Fibroblast of mammary gland (primary cell): ENCODE results near the gene ASF1A.

Experiments
- DNase-seq: peaks from one replicate; pipeline ENCODE4 v3.0.0-alpha.2; 2010; ENCODE audit warnings: low read depth
- H3K4me3 ChIP-seq: 2 replicates; pipeline ENCODE4 v1.5.1; 2011; ENCODE audit warnings: low read depth, mild to moderate bottlenecking, low read length, moderate library complexity; ENCODE audit not compliant: control insufficient read depth
- TF ChIP-seq, protein P1 (sequence below): conservative IDR thresholded peaks from 2 replicates; pipeline ENCODE4 v1.5.1; 2011; ENCODE audit warnings: low read depth, low read length, inconsistent platforms; ENCODE audit not compliant: control insufficient read depth, insufficient read depth

ASF1A gene

DNA sequence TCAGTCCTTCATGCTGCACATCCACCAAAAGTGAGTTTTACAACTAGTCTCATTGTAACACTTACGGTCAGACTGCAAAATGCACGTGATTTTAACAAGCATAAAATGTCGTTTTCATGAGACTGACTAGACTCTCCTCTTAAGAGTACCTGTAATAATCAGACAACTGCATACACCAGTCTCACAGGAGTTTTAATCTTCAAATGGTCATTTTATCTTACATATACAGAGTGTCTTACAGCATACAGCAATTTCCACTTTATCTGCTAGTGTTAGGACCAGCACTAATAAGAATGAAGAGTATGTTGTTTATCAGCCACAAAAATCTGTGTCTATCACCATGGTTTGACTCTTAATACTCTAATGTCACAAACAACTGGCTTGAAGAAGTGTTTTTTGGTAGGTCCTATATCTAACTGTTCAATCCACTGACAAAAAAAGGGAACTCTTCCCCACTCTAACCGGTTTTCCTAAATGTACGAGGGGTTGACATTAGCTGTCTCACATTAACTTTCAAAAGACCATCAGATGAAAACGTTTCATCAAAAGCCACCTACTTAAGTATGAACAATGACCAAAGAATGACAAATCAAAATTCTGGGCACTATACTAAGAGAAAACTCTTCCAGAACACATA lies 1.5 kb upstream of the ASF1A start:
- peak overlapping the region; percentile 74 for H3K4me3 ChIP-seq
- TF ChIP-seq, protein P1, sequence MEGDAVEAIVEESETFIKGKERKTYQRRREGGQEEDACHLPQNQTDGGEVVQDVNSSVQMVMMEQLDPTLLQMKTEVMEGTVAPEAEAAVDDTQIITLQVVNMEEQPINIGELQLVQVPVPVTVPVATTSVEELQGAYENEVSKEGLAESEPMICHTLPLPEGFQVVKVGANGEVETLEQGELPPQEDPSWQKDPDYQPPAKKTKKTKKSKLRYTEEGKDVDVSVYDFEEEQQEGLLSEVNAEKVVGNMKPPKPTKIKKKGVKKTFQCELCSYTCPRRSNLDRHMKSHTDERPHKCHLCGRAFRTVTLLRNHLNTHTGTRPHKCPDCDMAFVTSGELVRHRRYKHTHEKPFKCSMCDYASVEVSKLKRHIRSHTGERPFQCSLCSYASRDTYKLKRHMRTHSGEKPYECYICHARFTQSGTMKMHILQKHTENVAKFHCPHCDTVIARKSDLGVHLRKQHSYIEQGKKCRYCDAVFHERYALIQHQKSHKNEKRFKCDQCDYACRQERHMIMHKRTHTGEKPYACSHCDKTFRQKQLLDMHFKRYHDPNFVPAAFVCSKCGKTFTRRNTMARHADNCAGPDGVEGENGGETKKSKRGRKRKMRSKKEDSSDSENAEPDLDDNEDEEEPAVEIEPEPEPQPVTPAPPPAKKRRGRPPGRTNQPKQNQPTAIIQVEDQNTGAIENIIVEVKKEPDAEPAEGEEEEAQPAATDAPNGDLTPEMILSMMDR, result no peak
- DNase-seq, result no peak

GRCh38 chr6:118893064-118893806 lies 717 bp upstream of the ASF1A start:
- DNase-seq, result peak; percentile 75
- peak overlapping the region; percentile 74 for H3K4me3 ChIP-seq
- TF ChIP-seq, protein P1, result no peak

DNA sequence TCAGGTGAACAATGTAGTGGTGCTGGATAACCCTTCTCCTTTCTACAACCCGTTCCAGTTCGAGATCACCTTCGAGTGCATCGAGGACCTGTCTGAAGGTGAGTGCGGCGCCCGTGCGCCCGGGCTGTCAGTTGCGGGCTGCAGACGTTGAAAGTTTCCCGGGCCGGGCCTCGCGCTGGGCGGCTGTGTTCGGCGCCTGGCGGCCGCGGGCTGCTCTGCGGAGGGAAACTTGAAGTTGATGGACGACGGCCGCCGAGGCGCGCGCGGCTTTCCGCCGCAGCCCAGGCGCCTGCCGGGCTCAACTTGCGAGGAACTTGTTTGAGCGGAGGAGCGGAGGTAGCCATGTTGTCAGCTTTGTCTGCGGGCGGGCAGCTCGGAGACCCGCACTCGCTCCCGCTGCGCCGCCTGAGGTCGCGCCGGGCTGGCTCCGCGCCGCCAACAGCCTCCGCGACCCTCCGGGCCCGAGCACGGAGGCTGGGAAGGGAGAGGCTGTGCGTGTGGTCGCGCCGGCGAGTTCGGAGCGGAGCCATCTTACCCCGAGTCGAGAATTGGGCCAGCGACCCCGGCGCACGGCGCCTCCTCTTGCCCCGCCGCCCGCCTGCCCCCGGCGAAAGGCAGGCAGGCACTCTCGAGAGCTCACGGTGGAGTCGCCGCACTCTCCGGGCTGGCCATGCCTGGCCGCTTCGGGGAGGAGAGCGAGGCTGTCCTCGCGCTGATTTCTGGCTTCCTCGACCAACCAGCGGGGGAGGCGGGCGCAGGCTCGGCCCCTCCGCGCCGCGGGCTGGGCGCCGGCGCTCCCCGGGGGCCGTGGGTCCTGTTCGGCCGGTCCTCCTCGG lies 691 bp downstream of the ASF1A start:
- TF ChIP-seq, protein P1, result no peak
- peak; percentile 61 for DNase-seq

DNA sequence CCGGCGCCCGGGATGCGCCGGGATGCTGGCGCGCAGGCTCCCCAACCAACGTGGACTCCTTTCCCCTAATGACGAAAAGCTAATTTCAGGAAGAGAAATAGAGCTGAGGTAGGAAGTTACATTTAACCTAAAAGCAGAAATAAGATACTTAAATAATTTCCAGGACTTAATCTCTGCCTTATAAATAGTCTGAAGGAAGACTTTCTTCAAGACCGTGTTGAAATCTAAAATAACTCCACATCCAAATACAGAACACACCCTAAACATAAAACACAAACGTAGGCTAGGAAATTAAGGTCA lies 1.3 kb downstream of the ASF1A start:
- TF ChIP-seq, protein P1, result no peak
- H3K4me3 ChIP-seq, result peak overlapping the region; percentile 89
- no peak for DNase-seq

More for the DNA sequence above, 691 bp downstream of the ASF1A start:
- peak overlapping the region; percentile 89 for H3K4me3 ChIP-seq

GRCh38 chr6:118895859-118896258 lies 1.9 kb downstream of the ASF1A start:
- DNase-seq, result no peak
- TF ChIP-seq, protein P1, result no peak
- H3K4me3 ChIP-seq, result peak overlapping the region; percentile 89

DNA sequence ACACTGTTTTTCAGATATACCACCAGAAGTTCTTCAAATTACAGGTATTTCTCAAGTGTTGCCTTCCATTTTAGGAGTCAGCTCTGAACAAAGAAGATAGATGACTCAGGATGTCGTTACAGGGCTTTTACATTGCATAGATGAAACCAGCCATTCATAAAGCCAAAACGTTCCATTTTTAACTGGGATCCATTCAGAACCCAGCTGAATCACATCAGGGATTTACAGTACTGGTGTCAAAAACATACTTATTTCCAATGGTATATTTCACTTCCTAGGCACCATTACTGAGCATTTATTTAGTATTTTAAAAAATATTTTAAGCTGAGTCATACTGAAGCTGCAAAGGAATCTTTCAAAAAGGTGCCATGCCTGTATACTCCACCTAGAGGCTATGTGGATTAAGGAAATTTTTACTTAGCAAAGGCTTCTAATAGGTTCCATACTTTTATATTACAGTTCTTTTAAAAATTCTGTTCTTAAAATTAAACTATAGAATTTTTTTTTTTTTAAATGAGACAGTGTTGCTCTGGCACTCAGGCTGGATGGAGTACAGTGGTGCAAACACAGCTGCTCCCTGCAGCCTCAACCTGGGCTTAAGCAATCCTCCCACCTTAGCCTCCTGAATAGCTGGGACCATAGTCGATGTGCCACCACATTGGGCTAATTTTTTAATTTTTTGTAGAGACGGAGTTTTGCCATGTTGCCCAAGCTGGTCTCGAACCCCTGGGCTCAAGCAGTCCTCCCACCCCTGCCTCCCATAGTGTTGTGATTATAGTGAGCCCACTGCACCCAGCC lies 2.6 kb downstream of the ASF1A start:
- DNase-seq, result peak; percentile 63
- no peak overlapping the region for H3K4me3 ChIP-seq
- TF ChIP-seq, protein P1, result peak; percentile 60
